GM18861 (cell line): Measurements from ENCODE around the gene GABRB2.
"Not testable (repeated sequence)": the region's sequence is repeated elsewhere in the genome, so short reads cannot be mapped to it uniquely, and the experiment has no call there.

Experiments
- ATAC-seq: cut with Tn5 transposase; IDR thresholded peaks from one replicate; pipeline ENCODE4 v1.9.1; 2021; ENCODE audit not compliant: unreplicated experiment

The GABRB2 gene

GRCh38 chr5:161305601-161306000, 240.9 kb downstream of the GABRB2 start:
- ATAC-seq, result no peak

GRCh38 chr5:161302559-161302958, 244.0 kb downstream of the GABRB2 start:
- ATAC-seq, result no peak

- no peak for ATAC-seq
Observed at GRCh38 chr5:161301586-161301985, 244.9 kb downstream of the GABRB2 start.

GRCh38 chr5:161299053-161299452, 247.5 kb downstream of the GABRB2 start:
- ATAC-seq, result peak; percentile 63

DNA sequence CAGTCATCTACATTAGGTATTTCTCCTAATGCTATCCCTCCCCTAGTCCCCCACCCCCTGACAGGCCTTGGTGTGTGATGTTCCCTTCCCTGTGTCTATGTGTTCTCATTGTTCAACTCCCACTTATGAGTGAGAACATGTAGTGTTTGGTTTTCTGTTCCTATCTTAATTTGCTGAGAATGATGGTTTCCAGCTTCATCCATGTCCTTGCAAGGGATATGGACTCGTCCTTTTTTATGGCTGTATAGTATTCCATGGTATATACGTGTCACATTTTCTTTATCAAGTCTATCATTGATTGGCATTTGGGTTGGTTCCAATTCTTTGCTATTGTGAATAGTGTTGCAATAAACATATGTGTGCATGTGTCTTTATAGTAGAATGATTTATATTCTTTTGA, 249.1 kb downstream of the GABRB2 start:
- not testable (repeated sequence) for ATAC-seq

DNA sequence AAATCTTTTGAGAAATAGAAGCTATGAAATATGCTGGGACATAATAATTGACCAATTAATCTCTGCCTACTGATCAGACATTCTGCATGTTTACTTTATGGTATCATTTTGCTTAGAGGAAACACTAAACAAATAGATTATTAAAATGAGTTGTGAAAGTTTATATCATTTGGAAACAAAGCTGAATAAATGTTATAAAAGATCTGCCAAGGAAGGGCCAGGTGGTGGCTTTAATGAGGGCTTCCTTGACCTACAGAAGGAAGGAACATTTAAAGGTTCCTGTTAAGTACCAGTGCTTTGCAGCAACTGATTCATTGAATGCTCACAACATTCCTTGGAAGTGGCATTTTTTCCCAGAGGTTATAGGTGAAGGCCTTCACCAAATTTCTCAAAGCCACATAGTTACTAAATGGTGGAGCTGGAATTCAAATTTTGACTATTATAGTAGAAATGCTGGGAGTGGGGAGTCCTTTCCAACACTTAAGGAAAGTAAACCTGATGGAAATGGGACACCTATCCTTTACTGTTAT, 250.7 kb downstream of the GABRB2 start:
- no peak for ATAC-seq

GRCh38 chr5:161288071-161288470, 258.5 kb downstream of the GABRB2 start:
- no peak for ATAC-seq

GRCh38 chr5:161287436-161287835, 259.1 kb downstream of the GABRB2 start:
- ATAC-seq, result no peak

DNA sequence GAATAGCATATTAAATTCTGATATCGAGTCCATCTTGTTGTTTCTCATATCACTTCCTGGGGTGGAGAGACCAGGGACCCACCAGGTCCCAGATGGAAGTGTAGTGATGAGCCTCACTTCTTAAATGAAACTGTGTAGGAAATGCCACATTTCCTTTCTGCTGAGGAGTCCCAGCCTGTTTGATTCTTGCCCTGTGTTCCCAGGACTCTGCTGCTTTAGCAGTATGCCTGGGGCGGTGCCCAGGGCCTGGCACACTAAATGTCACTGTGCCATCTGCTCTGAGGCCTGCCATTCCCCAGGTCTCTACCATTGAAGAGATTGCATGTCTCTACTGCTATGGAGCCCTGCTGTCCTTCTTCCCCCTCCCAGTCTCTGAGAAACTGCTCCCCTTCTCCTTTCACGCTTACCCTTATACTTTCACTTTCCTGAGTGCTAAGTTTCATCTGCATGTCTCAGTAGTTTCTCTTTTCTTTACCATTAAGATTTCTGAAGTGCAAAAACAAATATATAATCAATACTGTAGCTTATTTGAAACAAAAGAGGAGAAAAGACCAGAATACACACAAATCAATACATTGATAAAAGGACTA, 260.4 kb downstream of the GABRB2 start:
- peak; percentile 95 for ATAC-seq

DNA sequence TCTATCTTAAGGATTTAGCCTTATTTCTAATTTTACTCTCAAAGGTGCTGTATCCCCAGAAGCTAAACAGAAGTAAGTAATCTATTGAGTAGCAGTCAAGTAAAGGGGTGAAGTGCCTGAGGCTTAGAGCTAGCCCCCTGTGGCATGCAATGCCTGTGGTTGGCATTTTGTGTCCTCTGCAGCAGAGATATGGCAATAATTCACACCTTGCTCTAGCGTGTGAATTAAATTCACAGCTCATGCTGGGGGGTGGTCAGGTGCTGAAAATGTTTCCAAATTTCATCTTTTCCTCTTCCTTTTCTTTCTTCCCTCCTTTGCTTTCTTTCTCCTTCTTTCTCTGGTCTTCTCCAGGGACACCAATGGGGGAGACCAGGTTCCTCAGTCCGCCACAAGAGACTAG, 262.1 kb downstream of the GABRB2 start:
- no peak for ATAC-seq

DNA sequence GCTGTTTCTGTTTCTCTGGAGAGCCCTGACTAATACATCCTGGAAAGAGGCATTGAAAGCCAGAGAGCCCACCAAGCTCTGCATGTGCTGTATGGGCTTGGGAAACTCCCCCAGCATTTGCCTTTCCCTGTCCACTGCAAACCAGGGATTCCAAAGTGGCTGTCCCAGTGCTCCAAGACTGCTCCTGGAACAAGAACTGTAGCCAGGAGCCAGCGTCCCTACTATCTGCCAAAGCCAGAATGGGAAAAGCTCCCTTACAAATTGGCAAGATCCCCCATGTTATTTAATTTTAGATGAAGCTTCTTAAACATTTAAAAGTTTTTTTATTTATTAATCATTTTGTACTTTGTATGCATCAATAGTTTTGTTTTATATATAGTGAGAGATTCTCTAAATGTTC, 263.2 kb downstream of the GABRB2 start:
- ATAC-seq, result no peak

GRCh38 chr5:161278739-161279660, 267.5 kb downstream of the GABRB2 start:
- ATAC-seq, result peak; percentile 49

DNA sequence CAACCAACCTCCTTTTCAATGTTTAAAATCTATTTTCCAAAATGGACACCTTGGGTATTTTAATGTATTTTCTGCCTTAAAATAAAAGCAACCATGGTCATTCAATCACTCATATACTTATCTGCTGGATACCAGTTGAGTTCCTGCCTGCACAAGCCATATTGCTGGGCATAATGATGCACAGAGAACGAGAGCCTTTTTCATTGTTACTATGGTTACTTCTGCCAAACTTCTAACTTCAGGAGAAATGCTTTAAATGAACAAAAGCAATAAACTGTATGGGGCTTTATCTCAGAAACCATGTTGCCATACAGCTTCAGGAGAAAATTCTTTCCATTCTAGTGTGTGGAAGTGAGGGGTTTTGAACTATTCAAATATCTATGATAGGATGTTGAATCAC, 269.5 kb downstream of the GABRB2 start:
- ATAC-seq, result no peak

- ATAC-seq, result no peak
Observed at GRCh38 chr5:161274951-161275350, 271.6 kb downstream of the GABRB2 start.

GRCh38 chr5:161273410-161273809, 273.1 kb downstream of the GABRB2 start:
- no peak for ATAC-seq

- ATAC-seq, result no peak
Observed at GRCh38 chr5:161271816-161272215, 274.7 kb downstream of the GABRB2 start.

DNA sequence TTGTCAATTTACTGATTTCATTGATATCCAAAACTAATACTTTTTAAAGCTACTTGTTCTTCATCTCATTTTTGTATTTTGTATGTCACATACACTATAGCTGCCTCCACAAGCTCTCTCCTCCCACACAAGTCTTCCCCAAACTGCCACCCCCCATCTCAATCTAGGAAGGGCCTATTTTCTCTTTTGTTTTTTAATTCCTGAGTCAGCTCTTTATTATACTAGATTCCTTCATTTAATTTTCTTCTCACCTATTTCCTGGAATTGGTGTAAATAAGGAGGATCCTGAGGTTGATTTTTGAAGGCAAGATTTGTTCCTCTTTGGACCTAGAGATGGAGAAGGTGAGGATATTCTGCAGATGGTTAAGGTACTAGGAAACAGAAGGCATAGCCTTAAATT, 277.4 kb downstream of the GABRB2 start:
- ATAC-seq, result no peak

GRCh38 chr5:161266954-161267353, 279.6 kb downstream of the GABRB2 start:
- no peak for ATAC-seq

DNA sequence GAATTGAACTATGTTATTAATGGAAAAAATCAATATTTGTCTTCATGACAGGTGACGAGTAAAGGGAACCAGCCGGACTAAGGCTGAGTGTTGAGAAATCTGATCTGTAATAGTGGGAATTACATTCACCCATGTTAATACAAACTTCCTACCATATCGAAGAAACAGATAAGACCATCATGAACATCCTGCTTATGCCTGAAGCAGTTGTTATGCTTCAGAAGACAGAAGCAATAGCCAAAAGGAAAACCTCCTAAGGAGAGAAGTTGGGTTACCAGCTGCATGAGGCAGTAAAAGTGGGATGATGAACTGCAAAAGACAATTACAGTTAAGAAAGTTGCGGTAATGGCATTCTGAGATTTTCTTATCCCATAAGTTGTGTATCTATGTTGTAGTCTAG, 281.5 kb downstream of the GABRB2 start:
- no peak for ATAC-seq

- no peak for ATAC-seq
Observed at GRCh38 chr5:161263191-161263590, 283.3 kb downstream of the GABRB2 start.

DNA sequence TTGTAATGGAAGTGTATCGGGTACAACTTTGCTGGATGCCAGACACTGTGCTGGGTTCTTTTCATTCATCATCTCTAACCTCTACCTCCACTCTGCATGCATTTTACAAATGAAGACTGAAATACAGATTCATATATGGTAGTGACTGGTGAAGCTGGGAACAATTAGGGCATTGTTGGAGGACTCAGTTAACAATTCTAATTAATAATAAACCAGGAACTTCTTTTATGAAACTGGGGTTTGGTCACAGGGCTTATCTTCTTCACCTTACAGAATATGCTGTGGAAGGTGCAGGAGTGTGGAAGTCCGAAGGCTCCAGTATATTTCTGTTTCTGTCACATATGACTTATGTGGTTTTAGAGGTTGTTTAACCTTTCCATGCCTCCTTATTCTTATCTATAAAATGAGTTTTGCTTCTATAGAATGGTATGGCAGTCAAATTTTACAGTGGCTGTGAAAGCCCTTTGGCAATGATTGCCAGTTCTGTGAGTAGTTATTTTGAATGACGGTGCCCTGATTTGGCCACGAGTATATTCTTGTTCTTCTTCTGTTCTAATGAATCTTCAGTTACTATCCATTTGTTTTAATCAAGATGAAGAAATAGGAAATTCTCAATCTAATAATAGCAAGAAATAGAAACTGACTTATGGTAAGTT, 284.7 kb downstream of the GABRB2 start:
- peak; percentile 61 for ATAC-seq

DNA sequence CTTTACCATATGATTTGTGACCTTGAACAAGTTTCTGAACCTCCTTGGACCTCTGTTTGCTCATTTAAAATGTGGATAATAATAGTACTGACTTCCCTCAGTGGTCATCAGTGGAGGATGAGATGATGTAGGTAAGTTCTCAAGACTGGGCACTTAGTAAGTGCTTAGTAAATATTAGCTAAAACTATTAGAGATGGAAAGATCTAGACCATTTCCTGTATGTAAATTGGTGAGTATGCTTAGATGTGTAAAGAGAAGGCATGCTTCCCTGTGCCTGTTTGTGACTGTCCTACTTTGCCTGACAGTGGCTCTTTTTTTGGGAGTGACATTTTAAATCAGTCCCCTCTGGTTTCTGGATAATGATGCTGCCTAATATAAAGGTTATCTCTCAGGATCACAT, 288.1 kb downstream of the GABRB2 start:
- ATAC-seq, result peak; percentile 58
